ENCODE results near the gene TFCP2.

DNA sequence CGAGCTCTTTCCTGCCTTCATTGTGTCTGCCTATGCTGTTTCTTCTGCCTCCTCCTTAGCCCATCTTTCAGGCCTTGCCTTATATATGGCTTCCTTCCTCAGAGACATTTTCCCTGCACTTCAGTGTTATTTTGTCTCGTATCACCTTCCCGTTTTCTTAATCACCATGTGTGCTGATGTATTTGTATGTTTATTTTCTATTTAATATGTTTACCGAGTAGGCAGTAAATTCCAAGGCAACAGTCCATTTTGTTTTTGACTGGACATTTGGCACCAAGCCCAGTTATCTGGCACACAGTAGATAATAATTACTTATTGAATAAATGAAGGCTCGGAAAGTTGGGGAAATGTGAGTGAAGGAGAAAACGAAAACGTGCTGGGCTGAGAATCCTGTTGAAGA, 49.5 kb upstream of the TFCP2 start:
- TF ChIP-seq CTCF (optimal IDR thresholded peaks at IDR 0.05 in 1 of 3, IDR thresholded peaks at IDR 0.05 in 1 of 3, conservative IDR thresholded peaks at IDR 0.05 in 1 of 3; ENCODE audit: extremely low read depth in 1 of 3, insufficient read depth in 2 of 3, low read length in 3 of 3), result no peak
- TF ChIP-seq EZH2 (IDR thresholded peaks at IDR 0.05; ENCODE audit: low read length), result no peak
